Neural cell (in vitro differentiated cells): ENCODE data around the gene ZDHHC14.

Source experiments
- EP300 ChIP-seq: fragments of 450-650 bp; conservative IDR thresholded peaks from 2 replicates; pipeline ENCODE4 v1.6.1; 2014; ENCODE audit warnings: antibody characterized with exemption, mild to moderate bottlenecking, moderate library complexity; ENCODE audit not compliant: poor library complexity, severe bottlenecking
- RAD21 ChIP-seq: fragments of 450-650 bp; conservative IDR thresholded peaks from 2 replicates; pipeline ENCODE4 v1.6.1; 2014; ENCODE audit warnings: antibody characterized with exemption, mild to moderate bottlenecking, moderate library complexity
- REST ChIP-seq: IDR thresholded peaks from 2 replicates; pipeline ENCODE4 v1.6.1; 2012; ENCODE audit warnings: borderline replicate concordance
- SMC3 ChIP-seq: fragments of 450-650 bp; conservative IDR thresholded peaks from 2 replicates; pipeline ENCODE4 v1.6.1; 2014; ENCODE audit warnings: antibody characterized with exemption, mild to moderate bottlenecking, moderate library complexity; ENCODE audit not compliant: poor library complexity
- TAF1 ChIP-seq: IDR thresholded peaks from 2 replicates; pipeline ENCODE4 v1.6.1; 2012; ENCODE audit warnings: low read depth
- TF ChIP-seq, protein P1 (sequence below): fragments of 450-650 bp; IDR thresholded peaks from 2 replicates; pipeline ENCODE4 v1.5.1; 2014; ENCODE audit warnings: antibody characterized with exemption, mild to moderate bottlenecking, moderate library complexity; ENCODE audit not compliant: poor library complexity, severe bottlenecking

GRCh38 chr6:157620944-157621343 is 240.0 kb downstream of the ZDHHC14 start:
- TF ChIP-seq, protein P1, sequence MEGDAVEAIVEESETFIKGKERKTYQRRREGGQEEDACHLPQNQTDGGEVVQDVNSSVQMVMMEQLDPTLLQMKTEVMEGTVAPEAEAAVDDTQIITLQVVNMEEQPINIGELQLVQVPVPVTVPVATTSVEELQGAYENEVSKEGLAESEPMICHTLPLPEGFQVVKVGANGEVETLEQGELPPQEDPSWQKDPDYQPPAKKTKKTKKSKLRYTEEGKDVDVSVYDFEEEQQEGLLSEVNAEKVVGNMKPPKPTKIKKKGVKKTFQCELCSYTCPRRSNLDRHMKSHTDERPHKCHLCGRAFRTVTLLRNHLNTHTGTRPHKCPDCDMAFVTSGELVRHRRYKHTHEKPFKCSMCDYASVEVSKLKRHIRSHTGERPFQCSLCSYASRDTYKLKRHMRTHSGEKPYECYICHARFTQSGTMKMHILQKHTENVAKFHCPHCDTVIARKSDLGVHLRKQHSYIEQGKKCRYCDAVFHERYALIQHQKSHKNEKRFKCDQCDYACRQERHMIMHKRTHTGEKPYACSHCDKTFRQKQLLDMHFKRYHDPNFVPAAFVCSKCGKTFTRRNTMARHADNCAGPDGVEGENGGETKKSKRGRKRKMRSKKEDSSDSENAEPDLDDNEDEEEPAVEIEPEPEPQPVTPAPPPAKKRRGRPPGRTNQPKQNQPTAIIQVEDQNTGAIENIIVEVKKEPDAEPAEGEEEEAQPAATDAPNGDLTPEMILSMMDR: no peak
- TF ChIP-seq RAD21: no peak
- TF ChIP-seq EP300: no peak
- TF ChIP-seq SMC3: no peak
- no peak for TF ChIP-seq REST
- no peak for TF ChIP-seq TAF1
